ENCODE results near the gene MAL. TPM values are rescaled to one million over a fixed set of nuclear protein-coding genes. Genes with fewer than 3 reads are reported as not detected.
A peak's percentile ranks its signal among the peaks of the same experiment; 100 is the strongest.

The MAL gene
- total and polyA plus RNA-seq, 2 experiments from 2014 or later = not detected

DNA sequence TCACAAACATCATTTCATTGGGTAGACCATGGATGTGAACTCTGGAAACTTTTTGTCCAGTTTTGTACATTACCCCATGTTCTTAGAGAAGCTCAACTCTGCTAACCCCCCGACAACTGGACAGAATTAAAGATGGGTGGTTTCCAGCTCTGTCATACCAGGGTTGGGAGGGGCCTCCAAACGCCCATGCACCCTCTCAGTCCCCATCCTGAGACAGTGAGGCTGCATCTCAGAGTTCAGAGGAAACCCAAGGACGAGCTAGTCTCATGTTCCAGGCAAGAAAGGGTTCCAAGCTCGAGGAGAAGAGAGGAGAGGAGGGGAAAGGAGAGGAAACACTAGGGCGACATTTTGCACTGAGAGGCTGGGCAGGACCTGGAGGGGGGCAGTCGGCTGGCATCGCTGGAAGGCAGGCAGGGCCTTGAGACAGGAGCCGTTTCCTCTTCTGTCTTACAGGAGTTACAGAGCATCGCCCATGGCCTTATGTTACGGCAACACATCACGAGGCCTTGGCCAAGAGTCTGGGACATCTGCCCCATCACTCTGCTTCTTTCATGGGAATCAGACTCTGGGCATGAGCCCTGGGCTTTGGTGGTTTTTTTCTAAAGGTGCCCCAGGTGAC, 16.4 kb downstream of the MAL start:
- no peaks in the 10 kb centered on the region for H3K9me3 ChIP-seq (ENCODE audit: low read depth)
- no peak for DNase-seq (ENCODE audit: low read depth in 1 of 2, low spot score in 1 of 2)
- H3K4me3 ChIP-seq = no peak overlapping the region
- peaks cover 14% of the 10 kb centered on the region for H3K27me3 ChIP-seq
- H3K27ac ChIP-seq = no peak overlapping the region
- TF ChIP-seq, protein P1, sequence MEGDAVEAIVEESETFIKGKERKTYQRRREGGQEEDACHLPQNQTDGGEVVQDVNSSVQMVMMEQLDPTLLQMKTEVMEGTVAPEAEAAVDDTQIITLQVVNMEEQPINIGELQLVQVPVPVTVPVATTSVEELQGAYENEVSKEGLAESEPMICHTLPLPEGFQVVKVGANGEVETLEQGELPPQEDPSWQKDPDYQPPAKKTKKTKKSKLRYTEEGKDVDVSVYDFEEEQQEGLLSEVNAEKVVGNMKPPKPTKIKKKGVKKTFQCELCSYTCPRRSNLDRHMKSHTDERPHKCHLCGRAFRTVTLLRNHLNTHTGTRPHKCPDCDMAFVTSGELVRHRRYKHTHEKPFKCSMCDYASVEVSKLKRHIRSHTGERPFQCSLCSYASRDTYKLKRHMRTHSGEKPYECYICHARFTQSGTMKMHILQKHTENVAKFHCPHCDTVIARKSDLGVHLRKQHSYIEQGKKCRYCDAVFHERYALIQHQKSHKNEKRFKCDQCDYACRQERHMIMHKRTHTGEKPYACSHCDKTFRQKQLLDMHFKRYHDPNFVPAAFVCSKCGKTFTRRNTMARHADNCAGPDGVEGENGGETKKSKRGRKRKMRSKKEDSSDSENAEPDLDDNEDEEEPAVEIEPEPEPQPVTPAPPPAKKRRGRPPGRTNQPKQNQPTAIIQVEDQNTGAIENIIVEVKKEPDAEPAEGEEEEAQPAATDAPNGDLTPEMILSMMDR (IDR thresholded peaks at IDR 0.05; ENCODE audit: low read depth, low read length) = no peak
- H3K4me1 ChIP-seq (ENCODE audit: low read depth) = no peaks in the 10 kb centered on the region
- no peaks in the 10 kb centered on the region for H3K36me3 ChIP-seq

GRCh38 chr2:95042472-95043271, 17.2 kb downstream of the MAL start:
- H3K27ac ChIP-seq = no peak overlapping the region
- TF ChIP-seq, protein P1 (IDR thresholded peaks at IDR 0.05; ENCODE audit: low read depth, low read length) = no peak
- no peak for DNase-seq (ENCODE audit: low read depth in 1 of 2, low spot score in 1 of 2)
- no peak overlapping the region for H3K4me3 ChIP-seq
- H3K4me1 ChIP-seq (ENCODE audit: low read depth) = no peaks in the 10 kb centered on the region
- peaks cover 14% of the 10 kb centered on the region for H3K27me3 ChIP-seq
- H3K36me3 ChIP-seq = no peaks in the 10 kb centered on the region
- no peaks in the 10 kb centered on the region for H3K9me3 ChIP-seq (ENCODE audit: low read depth)

DNA sequence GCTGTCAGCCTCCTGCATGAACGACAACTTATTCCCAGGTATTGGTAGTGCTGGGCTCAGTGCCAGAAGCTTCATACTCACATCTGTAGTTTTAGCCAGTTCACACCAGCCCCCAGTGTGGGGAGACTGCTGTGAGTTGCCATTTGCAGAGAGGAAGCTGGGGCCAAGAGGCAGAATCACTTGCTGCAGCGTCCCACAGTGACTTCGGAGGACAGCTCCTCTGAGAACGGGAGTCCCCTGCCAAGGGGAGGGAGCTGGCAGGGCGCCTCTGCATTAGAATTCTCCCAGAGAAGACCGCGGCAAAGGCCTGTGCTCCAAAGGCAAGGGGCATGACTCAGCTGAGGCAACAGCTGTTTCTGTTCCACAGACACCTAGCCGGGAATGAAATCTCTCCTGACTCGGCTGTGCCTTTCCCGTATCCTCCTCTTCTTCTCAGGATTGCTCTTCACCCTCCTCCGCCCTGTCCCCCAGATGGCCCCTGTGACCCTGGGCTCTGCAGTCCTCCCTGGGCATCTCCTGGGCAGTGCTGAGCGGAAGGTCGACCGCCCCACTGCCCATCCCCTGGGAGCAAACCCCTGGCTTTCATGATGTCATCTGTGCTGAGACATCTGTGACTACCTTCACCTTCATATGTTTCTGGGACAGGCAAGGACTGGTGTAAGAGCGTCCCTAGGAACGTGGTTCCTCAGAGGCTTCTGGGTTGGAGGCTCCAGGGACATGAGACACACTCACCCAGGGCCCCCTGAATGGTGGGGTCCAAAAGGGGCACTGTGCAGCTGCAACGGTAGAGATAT, 18.0 kb downstream of the MAL start:
- no peaks in the 10 kb centered on the region for H3K36me3 ChIP-seq
- peaks cover 14% of the 10 kb centered on the region for H3K27me3 ChIP-seq
- TF ChIP-seq, protein P1 (IDR thresholded peaks at IDR 0.05; ENCODE audit: low read depth, low read length) = no peak
- H3K4me3 ChIP-seq = no peak overlapping the region
- peak; percentile 23 to 91 for DNase-seq (ENCODE audit: low read depth in 1 of 2, low spot score in 1 of 2)
- no peaks in the 10 kb centered on the region for H3K4me1 ChIP-seq (ENCODE audit: low read depth)
- no peaks in the 10 kb centered on the region for H3K9me3 ChIP-seq (ENCODE audit: low read depth)
- H3K27ac ChIP-seq = no peak overlapping the region

DNA sequence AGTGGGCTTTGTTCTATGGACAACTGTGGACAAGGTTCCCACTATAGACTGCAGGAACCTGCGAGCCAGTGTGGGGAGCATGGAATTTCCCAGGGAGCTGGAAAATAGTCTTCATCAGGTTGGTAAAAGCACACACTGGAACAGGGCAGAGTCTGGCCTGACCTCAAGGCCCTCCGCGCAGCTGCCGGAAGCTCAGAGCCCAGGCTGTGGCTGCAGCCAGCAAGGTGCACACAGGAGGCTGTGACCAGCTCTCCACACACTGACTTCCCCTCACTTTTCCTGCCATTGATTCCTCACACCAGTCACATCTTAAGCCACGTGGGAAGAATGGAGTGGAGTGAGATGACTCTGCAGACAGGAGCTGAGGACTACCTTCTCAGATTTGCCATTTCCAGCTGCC, 19.1 kb downstream of the MAL start:
- no peak overlapping the region for H3K27ac ChIP-seq

More for the DNA sequence above, 19.1 kb downstream of the MAL start:
- no peaks in the 10 kb centered on the region for H3K9me3 ChIP-seq (ENCODE audit: low read depth)
- no peak for DNase-seq (ENCODE audit: low read depth in 1 of 2, low spot score in 1 of 2)
- H3K27me3 ChIP-seq = peaks cover 14% of the 10 kb centered on the region
- TF ChIP-seq, protein P1 (IDR thresholded peaks at IDR 0.05; ENCODE audit: low read depth, low read length) = no peak
- no peak overlapping the region for H3K4me3 ChIP-seq
- no peaks in the 10 kb centered on the region for H3K4me1 ChIP-seq (ENCODE audit: low read depth)
- H3K36me3 ChIP-seq = no peaks in the 10 kb centered on the region
